Ectodermal cell (in vitro differentiated cells): ENCODE measurements around the gene POU2F3.
"Not testable (repeated sequence)": the region's sequence is repeated elsewhere in the genome, so short reads cannot be mapped to it uniquely, and the experiment has no call there.

Experiments
- H3K27ac ChIP-seq: 2 replicates; pipeline ENCODE4 v1.7.0; 2013; ENCODE audit warnings: mild to moderate bottlenecking, low read depth, low read length; ENCODE audit not compliant: insufficient read depth, poor library complexity, severe bottlenecking
- H3K27me3 ChIP-seq: 2 replicates; pipeline ENCODE4 v1.7.0; 2013; ENCODE audit warnings: mild to moderate bottlenecking, low read length; ENCODE audit not compliant: insufficient read depth, control insufficient read depth, poor library complexity, severe bottlenecking
- H3K36me3 ChIP-seq: one replicate; pipeline ENCODE4 v1.7.0; 2013; ENCODE audit warnings: low read length; ENCODE audit not compliant: control insufficient read depth, insufficient read depth
- H3K4me1 ChIP-seq: one replicate; pipeline ENCODE4 v1.7.0; 2013; ENCODE audit warnings: low read length; ENCODE audit not compliant: control insufficient read depth, insufficient read depth
- H3K4me3 ChIP-seq: 2 replicates; pipeline ENCODE4 v1.7.0; 2013; ENCODE audit warnings: low read depth, low read length, control low read depth; ENCODE audit not compliant: insufficient read depth
- H3K9me3 ChIP-seq: 2 replicates; pipeline ENCODE4 v1.7.0; 2013; ENCODE audit warnings: mild to moderate bottlenecking, low read length, moderate library complexity; ENCODE audit not compliant: control insufficient read depth
- WGBS, 2 experiments: methylation state at CpG; one replicate each; pipeline ENCODE4 v1.1.7; 2013; ENCODE audit warnings: missing lambda C conversion rate in 2 of 2; 5-methylcytosine and 5-hydroxymethylcytosine counted together

POU2F3 gene

GRCh38 chr11:120260616-120261015, 20.7 kb downstream of the POU2F3 start:
- Histone ChIP-seq H3K4me3 (no peak overlapping the region), H3K9me3 (no peaks in the 10 kb centered on the region), H3K27ac (no peak overlapping the region), H3K4me1 (peaks cover 4% of the 10 kb centered on the region), H3K36me3 (no peaks in the 10 kb centered on the region), H3K27me3 (peaks cover 12% of the 10 kb centered on the region)
- WGBS, 2 experiments, result 94 to 97% methylated on average over 7 of the region's 7 CpGs

GRCh38 chr11:120261321-120261720, 21.4 kb downstream of the POU2F3 start:
- Histone ChIP-seq H3K27me3 (peaks cover 5% of the 10 kb centered on the region), H3K4me3 (no peak overlapping the region), H3K4me1 (no peaks in the 10 kb centered on the region), H3K27ac (no peak overlapping the region), H3K9me3 (no peaks in the 10 kb centered on the region), H3K36me3 (no peaks in the 10 kb centered on the region)

- Histone ChIP-seq H3K4me3 (no peak overlapping the region), H3K27ac (no peak overlapping the region), H3K9me3 (no peaks in the 10 kb centered on the region), H3K4me1 (no peaks in the 10 kb centered on the region), H3K36me3 (no peaks in the 10 kb centered on the region), H3K27me3 (no peaks in the 10 kb centered on the region)
- WGBS, 2 experiments, result 75 to 92% methylated on average over 3 of the region's 3 CpGs
Observed at GRCh38 chr11:120261931-120262330, 22.0 kb downstream of the POU2F3 start.

GRCh38 chr11:120267319-120267718, 27.4 kb downstream of the POU2F3 start:
- Histone ChIP-seq H3K36me3 (no peaks in the 10 kb centered on the region), H3K9me3 (no peaks in the 10 kb centered on the region), H3K4me3 (no peak overlapping the region), H3K27me3 (no peaks in the 10 kb centered on the region), H3K27ac (no peak overlapping the region), H3K4me1 (peaks cover 3% of the 10 kb centered on the region)
- 94 to 95% methylated on average over 2 of the region's 2 CpGs for WGBS, 2 experiments

- Histone ChIP-seq H3K9me3 (no peaks in the 10 kb centered on the region), H3K27me3 (no peaks in the 10 kb centered on the region), H3K4me3 (no peak overlapping the region), H3K36me3 (no peaks in the 10 kb centered on the region), H3K27ac (no peak overlapping the region), H3K4me1 (peaks cover 3% of the 10 kb centered on the region)
- 94 to 95% methylated on average over 5 of the region's 5 CpGs for WGBS, 2 experiments
Observed at GRCh38 chr11:120268686-120269085, 28.7 kb downstream of the POU2F3 start.

DNA sequence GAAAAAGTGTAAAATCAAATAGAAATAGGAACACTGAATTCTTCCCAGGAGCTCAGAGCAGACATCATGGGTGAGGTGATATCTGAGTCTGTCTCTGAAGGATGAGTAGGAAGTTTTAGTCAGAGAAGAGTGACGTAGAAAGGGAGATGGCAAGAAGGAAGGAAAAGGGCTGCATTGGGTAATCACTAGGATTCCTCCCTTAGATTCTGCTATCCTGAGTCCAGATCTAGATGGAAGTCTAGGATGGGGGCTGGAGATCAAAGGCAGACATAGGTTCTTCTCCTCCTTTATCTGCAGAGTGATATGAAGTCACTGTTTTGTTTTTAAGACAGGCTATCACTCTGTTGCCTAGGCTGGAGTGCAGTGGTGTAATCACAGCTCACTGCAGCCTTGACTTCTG, 30.4 kb downstream of the POU2F3 start:
- Histone ChIP-seq H3K27me3 (no peaks in the 10 kb centered on the region), H3K27ac (no peak overlapping the region), H3K36me3 (no peaks in the 10 kb centered on the region), H3K4me3 (no peak overlapping the region), H3K4me1 (peaks cover 3% of the 10 kb centered on the region), H3K9me3 (no peaks in the 10 kb centered on the region)
- WGBS, 2 experiments, result 85 to 97% methylated on average over 1 of the region's 1 CpG

DNA sequence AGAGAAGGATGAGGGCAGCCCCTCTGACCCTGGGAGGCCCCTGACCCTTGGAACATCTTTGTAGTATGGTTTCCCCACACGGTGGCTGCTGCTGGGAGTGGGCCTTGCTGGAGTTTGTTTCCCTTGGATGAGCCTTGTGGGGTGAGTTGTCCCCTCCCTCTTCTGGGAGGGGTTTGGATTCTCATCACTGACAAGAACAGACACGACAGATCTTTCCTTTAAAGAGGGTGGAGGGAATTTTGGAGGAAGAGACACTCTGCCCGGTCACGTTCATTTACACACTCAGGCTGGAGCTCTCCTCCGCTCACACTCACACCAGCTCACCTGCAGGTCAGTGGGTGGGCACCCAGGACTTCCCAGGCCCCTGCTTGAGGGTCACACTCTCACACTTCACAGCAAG, 31.7 kb downstream of the POU2F3 start:
- H3K4me1 ChIP-seq, result peaks cover 3% of the 10 kb centered on the region
- 87 to 92% methylated on average over 5 of the region's 5 CpGs for WGBS, 2 experiments
- no peaks in the 10 kb centered on the region for H3K9me3 ChIP-seq
- no peak overlapping the region for H3K27ac ChIP-seq
- no peak overlapping the region for H3K4me3 ChIP-seq
- no peaks in the 10 kb centered on the region for H3K27me3 ChIP-seq
- H3K36me3 ChIP-seq, result no peaks in the 10 kb centered on the region

GRCh38 chr11:120272303-120272702, 32.4 kb downstream of the POU2F3 start:
- no peaks in the 10 kb centered on the region for H3K9me3 ChIP-seq
- H3K36me3 ChIP-seq, result no peaks in the 10 kb centered on the region
- WGBS, 2 experiments, result 96 to 98% methylated on average over 2 of the region's 2 CpGs
- H3K27me3 ChIP-seq, result no peaks in the 10 kb centered on the region
- no peak overlapping the region for H3K27ac ChIP-seq
- peaks cover 3% of the 10 kb centered on the region for H3K4me1 ChIP-seq
- H3K4me3 ChIP-seq, result no peak overlapping the region

DNA sequence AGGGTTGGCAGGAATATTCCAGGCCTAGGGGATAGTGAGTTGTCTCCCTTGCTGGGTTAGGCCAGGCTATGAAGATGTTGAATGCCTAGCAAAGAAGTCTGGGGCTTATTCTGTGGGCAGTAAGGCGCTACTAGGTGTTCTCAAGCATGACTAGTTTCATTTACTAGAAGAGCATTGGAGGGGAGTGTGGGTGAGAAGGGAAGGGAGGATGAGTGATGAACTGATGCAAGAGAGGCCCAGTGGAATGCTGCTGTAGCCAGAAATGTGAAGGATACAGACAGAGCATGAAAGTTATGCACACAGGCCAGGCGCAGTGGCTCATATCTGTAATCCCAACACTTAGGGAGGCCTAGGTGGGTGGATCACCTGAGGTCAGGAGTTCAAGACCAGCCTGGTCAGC, 33.5 kb downstream of the POU2F3 start:
- Histone ChIP-seq H3K4me1 (peaks cover 3% of the 10 kb centered on the region), H3K27me3 (no peaks in the 10 kb centered on the region), H3K36me3 (no peaks in the 10 kb centered on the region), H3K4me3 (no peak overlapping the region), H3K9me3 (no peaks in the 10 kb centered on the region), H3K27ac (no peak overlapping the region)
- 89 to 96% methylated on average over 2 of the region's 2 CpGs for WGBS, 2 experiments

GRCh38 chr11:120273956-120274355, 34.0 kb downstream of the POU2F3 start:
- not testable (repeated sequence) for H3K27ac ChIP-seq, H3K27me3 ChIP-seq, H3K36me3 ChIP-seq, H3K4me3 ChIP-seq, H3K9me3 ChIP-seq, H3K4me1 ChIP-seq
- WGBS, 2 experiments, result 97% methylated on average over 1 to 2 of the region's 2 CpGs

GRCh38 chr11:120279502-120279901, 39.6 kb downstream of the POU2F3 start:
- no peaks in the 10 kb centered on the region for H3K36me3 ChIP-seq
- H3K4me3 ChIP-seq, result no peak overlapping the region
- H3K27me3 ChIP-seq, result no peaks in the 10 kb centered on the region
- H3K27ac ChIP-seq, result no peak overlapping the region
- WGBS, 2 experiments, result 84 to 94% methylated on average over 5 of the region's 5 CpGs
- H3K9me3 ChIP-seq, result no peaks in the 10 kb centered on the region
- peaks cover 5% of the 10 kb centered on the region for H3K4me1 ChIP-seq
